DND-41 (cell line): ENCODE data around the gene ZNF609.

Source experiments
- ATAC-seq: fragments of 200-7000 bp; cut with Tn5 transposase; 3 replicates; pipeline ENCODE4 v1.9.1; 2021; ENCODE audit warnings: low read depth; ENCODE audit not compliant: insufficient read depth
- DNase-seq: peaks from one replicate; pipeline ENCODE4 v3.0.0-alpha.2; 2020
- H2AFZ ChIP-seq: 2 replicates; pipeline ENCODE4 v1.6.0; 2012; ENCODE audit warnings: low read depth, low read length
- H3K27ac ChIP-seq: 2 replicates; pipeline ENCODE4 v1.5.1; 2012; ENCODE audit warnings: low read length, inconsistent platforms
- H3K27me3 ChIP-seq: fragments of 200-600 bp; sonication (generic); 2 replicates; pipeline ENCODE4 v1.6.0; 2012; ENCODE audit warnings: low read length, mild to moderate bottlenecking, inconsistent platforms; ENCODE audit not compliant: insufficient read depth, poor library complexity
- H3K36me3 ChIP-seq: 2 replicates; pipeline ENCODE4 v1.5.1; 2012; ENCODE audit warnings: low read length, inconsistent platforms; ENCODE audit not compliant: insufficient read depth
- H3K4me1 ChIP-seq: 2 replicates; pipeline ENCODE4 v1.5.1; 2012; ENCODE audit warnings: mild to moderate bottlenecking, low read length; ENCODE audit not compliant: insufficient read depth
- H3K4me2 ChIP-seq: 2 replicates; pipeline ENCODE4 v1.6.0; 2012; ENCODE audit warnings: mild to moderate bottlenecking, moderate library complexity, low read length, inconsistent platforms; ENCODE audit not compliant: insufficient read depth
- H3K4me3 ChIP-seq, 2 experiments: fragments of 200-600 bp in 1 of 2; shearing (Covaris generic) in 1 of 2; 2 replicates each; pipeline ENCODE4 v1.5.1; 2012 to 2016; ENCODE audit warnings: inconsistent platforms in 2 of 2, low read length in 2 of 2, mild to moderate bottlenecking in 2 of 2, low read depth in 1 of 2, moderate library complexity in 1 of 2
- H3K79me2 ChIP-seq: 2 replicates; pipeline ENCODE4 v1.6.0; 2012; ENCODE audit warnings: low read length, inconsistent platforms; ENCODE audit not compliant: insufficient read depth
- H3K9ac ChIP-seq: 2 replicates; pipeline ENCODE4 v1.6.0; 2012; ENCODE audit warnings: low read depth, mild to moderate bottlenecking, inconsistent platforms, low read length, moderate library complexity
- H3K9me3 ChIP-seq: 2 replicates; pipeline ENCODE4 v1.5.1; 2012; ENCODE audit warnings: low read length, moderate library complexity, mild to moderate bottlenecking, inconsistent platforms; ENCODE audit not compliant: insufficient read depth, severe bottlenecking
- H4K20me1 ChIP-seq: 2 replicates; pipeline ENCODE4 v1.6.0; 2012; ENCODE audit warnings: low read length; ENCODE audit not compliant: insufficient read depth
- EZH2 ChIP-seq: IDR thresholded peaks from 3 replicates; pipeline ENCODE4 v1.6.1; 2012; ENCODE audit warnings: borderline replicate concordance, low read depth, mild to moderate bottlenecking, moderate library complexity, low read length, inconsistent platforms; ENCODE audit not compliant: severe bottlenecking
- TF ChIP-seq, protein P1 (sequence below): IDR thresholded peaks from 2 replicates; pipeline ENCODE4 v1.5.1; 2012; ENCODE audit warnings: borderline replicate concordance, low read length, moderate library complexity, mild to moderate bottlenecking; ENCODE audit not compliant: poor library complexity, severe bottlenecking; ENCODE audit errors: extremely low read depth

ZNF609 gene

DNA sequence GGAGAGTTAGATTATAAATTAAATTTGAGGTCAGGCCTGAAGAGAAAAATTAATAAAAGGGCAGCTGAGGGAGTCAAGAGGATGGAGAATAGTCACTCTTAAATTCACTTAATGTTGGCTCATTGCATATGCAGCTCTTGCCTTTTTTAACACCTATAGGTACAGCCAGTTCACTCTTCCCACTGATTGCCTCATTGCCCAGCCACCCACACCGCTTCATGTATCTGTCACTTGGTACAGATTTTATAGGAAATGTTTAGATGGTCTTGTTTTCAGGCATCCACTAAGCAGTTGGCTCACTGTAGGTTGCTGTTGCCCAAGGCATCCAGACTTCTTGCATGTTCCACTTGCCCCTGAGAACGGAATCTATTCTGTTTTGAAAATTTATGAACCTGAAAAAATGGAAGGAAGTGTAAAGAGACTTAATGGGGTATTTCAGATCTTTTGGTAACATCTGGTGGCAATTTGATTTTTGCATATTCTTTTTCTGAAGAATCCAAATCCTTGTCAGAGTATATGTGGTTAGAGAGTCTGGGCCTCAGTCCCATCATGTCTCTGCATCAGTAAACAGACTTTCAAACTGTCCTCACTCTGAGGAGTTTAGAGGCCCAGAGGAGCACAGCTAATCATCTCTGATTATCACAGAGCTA, 163.1 kb downstream of the ZNF609 start:
- Histone ChIP-seq H3K79me2 (peaks cover 55% of the 10 kb centered on the region), H3K4me1 (peaks cover 40% of the 10 kb centered on the region), H3K27me3 (no peaks in the 10 kb centered on the region), H3K4me2 (no peak overlapping the region), H3K9me3 (no peaks in the 10 kb centered on the region), H3K4me3 (no peak overlapping the region), H2AFZ (no peak overlapping the region), H4K20me1 (peaks cover 39% of the 10 kb centered on the region), H3K36me3 (peaks cover 25% of the 10 kb centered on the region), H3K9ac (no peak overlapping the region), H3K27ac (peak overlapping the region; percentile 67)
- ATAC-seq (no peak), DNase-seq (no peak)
- TF ChIP-seq, protein P1, sequence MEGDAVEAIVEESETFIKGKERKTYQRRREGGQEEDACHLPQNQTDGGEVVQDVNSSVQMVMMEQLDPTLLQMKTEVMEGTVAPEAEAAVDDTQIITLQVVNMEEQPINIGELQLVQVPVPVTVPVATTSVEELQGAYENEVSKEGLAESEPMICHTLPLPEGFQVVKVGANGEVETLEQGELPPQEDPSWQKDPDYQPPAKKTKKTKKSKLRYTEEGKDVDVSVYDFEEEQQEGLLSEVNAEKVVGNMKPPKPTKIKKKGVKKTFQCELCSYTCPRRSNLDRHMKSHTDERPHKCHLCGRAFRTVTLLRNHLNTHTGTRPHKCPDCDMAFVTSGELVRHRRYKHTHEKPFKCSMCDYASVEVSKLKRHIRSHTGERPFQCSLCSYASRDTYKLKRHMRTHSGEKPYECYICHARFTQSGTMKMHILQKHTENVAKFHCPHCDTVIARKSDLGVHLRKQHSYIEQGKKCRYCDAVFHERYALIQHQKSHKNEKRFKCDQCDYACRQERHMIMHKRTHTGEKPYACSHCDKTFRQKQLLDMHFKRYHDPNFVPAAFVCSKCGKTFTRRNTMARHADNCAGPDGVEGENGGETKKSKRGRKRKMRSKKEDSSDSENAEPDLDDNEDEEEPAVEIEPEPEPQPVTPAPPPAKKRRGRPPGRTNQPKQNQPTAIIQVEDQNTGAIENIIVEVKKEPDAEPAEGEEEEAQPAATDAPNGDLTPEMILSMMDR: no peak
- no peak for TF ChIP-seq EZH2

DNA sequence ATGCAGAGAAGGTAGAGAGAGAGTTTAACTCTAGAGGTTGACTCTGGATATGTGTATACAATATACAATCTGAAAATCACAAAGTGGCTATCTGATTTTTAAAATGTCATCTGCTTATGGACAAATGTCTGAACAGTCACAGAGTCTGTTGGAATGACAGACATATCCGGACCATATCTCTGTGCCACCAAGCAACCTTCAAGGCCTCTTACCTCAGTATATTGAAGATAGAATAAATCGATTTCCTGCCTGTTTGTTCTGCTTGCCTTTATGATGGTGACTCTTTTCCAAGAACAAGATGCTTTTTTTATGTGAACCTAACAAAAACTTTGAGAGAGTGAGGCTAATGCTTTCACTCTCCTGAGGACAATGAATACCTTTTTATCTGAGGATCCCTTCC, 163.9 kb downstream of the ZNF609 start:
- TF ChIP-seq, protein P1: no peak
- no peak for TF ChIP-seq EZH2
- Histone ChIP-seq H3K9ac (no peak overlapping the region), H3K36me3 (peaks cover 25% of the 10 kb centered on the region), H4K20me1 (peaks cover 31% of the 10 kb centered on the region), H3K4me2 (no peak overlapping the region), H2AFZ (no peak overlapping the region), H3K4me3 (no peak overlapping the region), H3K27me3 (no peaks in the 10 kb centered on the region), H3K79me2 (peaks cover 47% of the 10 kb centered on the region), H3K27ac (no peak overlapping the region), H3K4me1 (peaks cover 40% of the 10 kb centered on the region), H3K9me3 (no peaks in the 10 kb centered on the region)
- ATAC-seq (no peak), DNase-seq (no peak)

DNA sequence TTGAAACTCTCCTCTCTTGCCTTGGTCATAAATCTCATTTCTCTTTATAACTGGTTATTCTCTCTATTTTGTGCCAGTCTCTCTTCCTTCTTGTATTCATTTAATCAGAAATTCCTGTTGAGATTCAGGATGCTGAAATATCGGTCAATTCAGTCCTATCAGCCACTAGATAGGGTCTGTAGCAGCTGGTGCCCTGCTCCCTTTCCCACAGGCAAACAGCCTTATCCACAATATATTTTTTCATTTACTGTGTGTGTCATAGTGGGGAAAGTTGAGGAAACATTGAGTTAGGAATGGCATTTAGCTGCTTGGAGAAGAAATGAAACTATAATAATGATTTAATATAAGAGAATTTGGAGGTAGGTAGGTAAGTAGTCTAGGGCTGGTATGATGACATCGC, 168.7 kb downstream of the ZNF609 start:
- Histone ChIP-seq H3K4me1 (peaks cover 20% of the 10 kb centered on the region), H3K9me3 (no peaks in the 10 kb centered on the region), H3K27me3 (no peaks in the 10 kb centered on the region), H3K9ac (no peak overlapping the region), H2AFZ (no peak overlapping the region), H3K4me2 (no peak overlapping the region), H4K20me1 (no peaks in the 10 kb centered on the region; the same call in 1 of the 2 replicates), H3K36me3 (peaks cover 24% of the 10 kb centered on the region), H3K79me2 (peaks cover 36% of the 10 kb centered on the region), H3K27ac (no peak overlapping the region), H3K4me3 (no peak overlapping the region)
- no peak for TF ChIP-seq EZH2
- TF ChIP-seq, protein P1: no peak
- ATAC-seq (no peak), DNase-seq (no peak)
